GM12878 (cell line): ENCODE results near the gene LRTM2.

ENCODE experiments used
- EZH2 ChIP-seq: IDR thresholded peaks from 2 replicates; pipeline ENCODE4 v1.6.1; 2012; ENCODE audit warnings: low read depth, mild to moderate bottlenecking, control low read depth, inconsistent platforms, low read length, borderline replicate concordance; ENCODE audit not compliant: control insufficient read depth
- KDM1A ChIP-seq: fragments of 200-600 bp; sonication (generic); IDR thresholded peaks from 2 replicates; pipeline ENCODE4 v1.6.1; 2016; ENCODE audit warnings: borderline replicate concordance
- NFXL1 ChIP-seq: fragments of 450-650 bp; IDR thresholded peaks from 2 replicates; pipeline ENCODE4 v1.6.1; 2017; ENCODE audit warnings: antibody characterized with exemption, mild to moderate bottlenecking, borderline replicate concordance
- NR2F1 ChIP-seq: fragments of 450-650 bp; conservative IDR thresholded peaks from 2 replicates; pipeline ENCODE4 v1.6.1; 2017; ENCODE audit warnings: mild to moderate bottlenecking
- NRF1 ChIP-seq: conservative IDR thresholded peaks from 2 replicates; pipeline ENCODE4 v1.6.1; 2011; ENCODE audit warnings: mild to moderate bottlenecking, low read depth, low read length, improper control_type of control experiment
- RAD51 ChIP-seq: fragments of 450-650 bp; IDR thresholded peaks from 2 replicates; pipeline ENCODE4 v1.6.1; 2016; ENCODE audit warnings: moderate library complexity, mild to moderate bottlenecking, inconsistent platforms
- SRF ChIP-seq, 2 experiments: IDR thresholded peaks; 2 replicates each; pipeline ENCODE4 v1.6.1; 2011; ENCODE audit warnings: low read depth in 2 of 2, low read length in 2 of 2, mild to moderate bottlenecking in 1 of 2, moderate library complexity in 1 of 2
- TCF12 ChIP-seq: IDR thresholded peaks from 2 replicates; pipeline ENCODE4 v1.6.1; 2011; ENCODE audit warnings: low read depth, mild to moderate bottlenecking, low read length
- ZNF274 ChIP-seq: IDR thresholded peaks from one replicate; pipeline ENCODE4 v1.8.0; 2011; ENCODE audit not compliant: insufficient read length, insufficient read depth
- TF ChIP-seq, protein P1 (sequence below): IDR thresholded peaks from 2 replicates; pipeline ENCODE4 v1.6.1; 2012; ENCODE audit warnings: low read depth, low read length, improper control_type of control experiment
- TF ChIP-seq, protein P2 (sequence below), 3 experiments: IDR thresholded peaks in 2 of 3; conservative IDR thresholded peaks in 1 of 3; 2 replicates each; pipeline ENCODE4 v1.5.1; 2011; ENCODE audit warnings: low read depth in 3 of 3, low read length in 3 of 3, mild to moderate bottlenecking in 3 of 3, control low read depth in 2 of 3, moderate library complexity in 2 of 3, inconsistent platforms in 1 of 3, mixed read lengths in 1 of 3; ENCODE audit not compliant: control insufficient read depth in 2 of 3, insufficient read depth in 1 of 3; ENCODE audit errors: extremely low read depth in 1 of 3
- TF ChIP-seq, protein P3 (sequence below): IDR thresholded peaks from 2 replicates; pipeline ENCODE4 v1.6.1; 2012; ENCODE audit warnings: mild to moderate bottlenecking, low read depth, low read length

DNA sequence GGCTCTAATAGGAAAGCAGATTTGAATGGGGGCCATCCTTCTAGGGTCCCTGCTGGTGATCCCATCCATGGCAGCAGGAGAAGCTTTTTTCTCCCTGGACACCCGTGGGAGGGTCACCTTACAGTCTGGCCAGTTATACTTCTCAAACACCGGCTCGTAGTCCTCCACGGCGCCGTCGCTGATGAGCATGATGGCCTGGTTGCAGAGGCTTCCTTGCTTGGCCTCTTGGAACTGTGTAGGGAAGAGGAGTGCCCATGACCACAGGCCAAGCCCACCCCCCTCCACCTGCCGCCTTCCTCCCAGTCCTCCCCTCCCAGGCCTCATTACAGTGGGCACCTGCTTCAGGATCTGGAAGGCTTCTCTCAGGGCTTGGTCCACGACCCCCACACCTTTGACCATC lies 64.3 kb downstream of the LRTM2 start:
- TF ChIP-seq ZNF274: no peak
- no peak for TF ChIP-seq NFXL1
- TF ChIP-seq, protein P1, sequence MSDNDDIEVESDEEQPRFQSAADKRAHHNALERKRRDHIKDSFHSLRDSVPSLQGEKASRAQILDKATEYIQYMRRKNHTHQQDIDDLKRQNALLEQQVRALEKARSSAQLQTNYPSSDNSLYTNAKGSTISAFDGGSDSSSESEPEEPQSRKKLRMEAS: no peak
- TF ChIP-seq RAD51: no peak
- TF ChIP-seq, protein P2, sequence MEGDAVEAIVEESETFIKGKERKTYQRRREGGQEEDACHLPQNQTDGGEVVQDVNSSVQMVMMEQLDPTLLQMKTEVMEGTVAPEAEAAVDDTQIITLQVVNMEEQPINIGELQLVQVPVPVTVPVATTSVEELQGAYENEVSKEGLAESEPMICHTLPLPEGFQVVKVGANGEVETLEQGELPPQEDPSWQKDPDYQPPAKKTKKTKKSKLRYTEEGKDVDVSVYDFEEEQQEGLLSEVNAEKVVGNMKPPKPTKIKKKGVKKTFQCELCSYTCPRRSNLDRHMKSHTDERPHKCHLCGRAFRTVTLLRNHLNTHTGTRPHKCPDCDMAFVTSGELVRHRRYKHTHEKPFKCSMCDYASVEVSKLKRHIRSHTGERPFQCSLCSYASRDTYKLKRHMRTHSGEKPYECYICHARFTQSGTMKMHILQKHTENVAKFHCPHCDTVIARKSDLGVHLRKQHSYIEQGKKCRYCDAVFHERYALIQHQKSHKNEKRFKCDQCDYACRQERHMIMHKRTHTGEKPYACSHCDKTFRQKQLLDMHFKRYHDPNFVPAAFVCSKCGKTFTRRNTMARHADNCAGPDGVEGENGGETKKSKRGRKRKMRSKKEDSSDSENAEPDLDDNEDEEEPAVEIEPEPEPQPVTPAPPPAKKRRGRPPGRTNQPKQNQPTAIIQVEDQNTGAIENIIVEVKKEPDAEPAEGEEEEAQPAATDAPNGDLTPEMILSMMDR (IDR thresholded peaks at IDR 0.05 in 2 of 3, conservative IDR thresholded peaks at IDR 0.05 in 1 of 3; ENCODE audit: control insufficient read depth in 2 of 3, extremely low read depth in 1 of 3, insufficient read depth in 1 of 3, low read depth in 3 of 3, low read length in 3 of 3): no peak
- no peak for TF ChIP-seq TCF12
- no peak for TF ChIP-seq EZH2
- TF ChIP-seq NRF1: no peak
- no peak for TF ChIP-seq NR2F1
- TF ChIP-seq, protein P3, sequence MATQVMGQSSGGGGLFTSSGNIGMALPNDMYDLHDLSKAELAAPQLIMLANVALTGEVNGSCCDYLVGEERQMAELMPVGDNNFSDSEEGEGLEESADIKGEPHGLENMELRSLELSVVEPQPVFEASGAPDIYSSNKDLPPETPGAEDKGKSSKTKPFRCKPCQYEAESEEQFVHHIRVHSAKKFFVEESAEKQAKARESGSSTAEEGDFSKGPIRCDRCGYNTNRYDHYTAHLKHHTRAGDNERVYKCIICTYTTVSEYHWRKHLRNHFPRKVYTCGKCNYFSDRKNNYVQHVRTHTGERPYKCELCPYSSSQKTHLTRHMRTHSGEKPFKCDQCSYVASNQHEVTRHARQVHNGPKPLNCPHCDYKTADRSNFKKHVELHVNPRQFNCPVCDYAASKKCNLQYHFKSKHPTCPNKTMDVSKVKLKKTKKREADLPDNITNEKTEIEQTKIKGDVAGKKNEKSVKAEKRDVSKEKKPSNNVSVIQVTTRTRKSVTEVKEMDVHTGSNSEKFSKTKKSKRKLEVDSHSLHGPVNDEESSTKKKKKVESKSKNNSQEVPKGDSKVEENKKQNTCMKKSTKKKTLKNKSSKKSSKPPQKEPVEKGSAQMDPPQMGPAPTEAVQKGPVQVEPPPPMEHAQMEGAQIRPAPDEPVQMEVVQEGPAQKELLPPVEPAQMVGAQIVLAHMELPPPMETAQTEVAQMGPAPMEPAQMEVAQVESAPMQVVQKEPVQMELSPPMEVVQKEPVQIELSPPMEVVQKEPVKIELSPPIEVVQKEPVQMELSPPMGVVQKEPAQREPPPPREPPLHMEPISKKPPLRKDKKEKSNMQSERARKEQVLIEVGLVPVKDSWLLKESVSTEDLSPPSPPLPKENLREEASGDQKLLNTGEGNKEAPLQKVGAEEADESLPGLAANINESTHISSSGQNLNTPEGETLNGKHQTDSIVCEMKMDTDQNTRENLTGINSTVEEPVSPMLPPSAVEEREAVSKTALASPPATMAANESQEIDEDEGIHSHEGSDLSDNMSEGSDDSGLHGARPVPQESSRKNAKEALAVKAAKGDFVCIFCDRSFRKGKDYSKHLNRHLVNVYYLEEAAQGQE: no peak
- TF ChIP-seq KDM1A: no peak
- TF ChIP-seq SRF (IDR thresholded peaks at IDR 0.05; ENCODE audit: low read depth in 2 of 2, low read length in 2 of 2): no peak
